HG03159 (cell line): Measurements from ENCODE around the gene WNT9A.

Experiments used
- ATAC-seq: cut with Tn5 transposase; IDR thresholded peaks from one replicate; pipeline ENCODE4 v1.9.1; 2021; ENCODE audit warnings: mild to moderate bottlenecking, moderate library complexity; ENCODE audit not compliant: unreplicated experiment

WNT9A gene

GRCh38 chr1:227954163-227954850 lies 6.6 kb upstream of the WNT9A start:
- ATAC-seq = no peak

GRCh38 chr1:227953022-227953412 lies 5.3 kb upstream of the WNT9A start:
- ATAC-seq = no peak

- no peak for ATAC-seq
Observed at GRCh38 chr1:227952374-227953021, 4.8 kb upstream of the WNT9A start.

GRCh38 chr1:227951624-227952373 lies 4.1 kb upstream of the WNT9A start:
- no peak for ATAC-seq

DNA sequence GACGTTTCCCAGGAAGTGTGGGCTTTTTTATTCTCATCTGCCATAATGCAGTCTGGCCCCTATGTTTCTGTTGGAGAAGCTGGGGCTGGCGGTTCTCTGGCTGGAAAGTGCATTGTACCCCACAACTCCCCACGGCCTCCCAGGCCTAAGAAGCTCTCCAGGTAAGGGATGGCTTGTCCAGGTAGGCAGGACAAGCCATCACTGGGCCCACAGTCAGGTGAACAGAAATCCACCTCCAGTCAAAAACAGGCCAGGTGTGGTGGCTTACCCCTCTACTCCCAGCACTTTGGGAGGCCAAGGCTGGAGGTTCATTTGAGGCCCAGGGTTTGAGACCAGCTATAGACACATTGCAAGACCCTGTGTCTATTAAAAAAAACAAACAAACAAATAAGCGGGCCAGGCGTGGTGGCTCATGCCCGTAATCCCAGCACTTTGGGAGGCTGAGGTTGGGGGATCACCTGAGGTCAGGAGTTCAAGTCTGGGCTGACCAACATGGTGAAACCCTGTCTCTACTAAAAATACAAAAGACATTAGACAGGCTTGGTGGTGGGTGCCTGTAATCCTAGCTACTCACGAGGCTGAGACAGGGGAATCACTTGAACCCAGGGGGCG lies 3.1 kb upstream of the WNT9A start:
- no peak for ATAC-seq

DNA sequence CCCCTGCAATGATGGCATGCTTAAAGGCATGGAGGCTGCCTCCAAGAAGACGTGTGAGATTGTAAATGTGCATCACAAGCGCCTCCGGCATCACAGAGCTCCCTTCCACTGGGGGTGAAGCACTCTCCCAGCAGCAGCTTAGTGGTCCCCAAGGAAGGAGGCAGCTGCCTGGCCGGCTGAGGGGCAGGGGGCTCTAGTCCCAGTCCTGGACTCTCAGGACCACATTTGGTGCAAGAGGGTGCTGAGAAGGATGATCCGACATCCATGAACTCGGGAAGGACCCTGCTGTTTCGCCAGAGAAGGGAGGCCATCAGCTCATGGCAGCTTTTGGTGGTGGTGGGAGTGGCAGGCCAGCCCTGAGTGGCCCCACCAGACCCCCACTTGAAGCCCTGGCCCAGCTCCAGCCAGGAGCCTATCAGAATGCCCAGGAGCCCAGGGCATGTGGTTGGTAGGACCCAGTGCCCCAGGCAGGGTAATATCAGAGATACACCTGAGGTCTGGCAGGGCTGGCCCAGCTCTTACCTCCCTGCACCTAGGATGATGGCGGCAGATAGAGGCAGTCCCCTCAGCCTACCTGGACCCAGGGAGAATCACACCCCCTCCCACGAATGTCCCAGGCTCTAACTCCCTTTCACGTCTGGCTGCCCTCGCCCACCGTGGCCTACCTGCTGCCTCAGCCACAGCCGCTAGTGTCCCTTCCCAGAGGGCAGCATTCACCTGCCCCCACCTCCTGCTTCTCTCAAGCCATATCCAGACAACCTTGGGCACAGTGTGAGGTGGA lies 2.4 kb upstream of the WNT9A start:
- ATAC-seq = no peak

DNA sequence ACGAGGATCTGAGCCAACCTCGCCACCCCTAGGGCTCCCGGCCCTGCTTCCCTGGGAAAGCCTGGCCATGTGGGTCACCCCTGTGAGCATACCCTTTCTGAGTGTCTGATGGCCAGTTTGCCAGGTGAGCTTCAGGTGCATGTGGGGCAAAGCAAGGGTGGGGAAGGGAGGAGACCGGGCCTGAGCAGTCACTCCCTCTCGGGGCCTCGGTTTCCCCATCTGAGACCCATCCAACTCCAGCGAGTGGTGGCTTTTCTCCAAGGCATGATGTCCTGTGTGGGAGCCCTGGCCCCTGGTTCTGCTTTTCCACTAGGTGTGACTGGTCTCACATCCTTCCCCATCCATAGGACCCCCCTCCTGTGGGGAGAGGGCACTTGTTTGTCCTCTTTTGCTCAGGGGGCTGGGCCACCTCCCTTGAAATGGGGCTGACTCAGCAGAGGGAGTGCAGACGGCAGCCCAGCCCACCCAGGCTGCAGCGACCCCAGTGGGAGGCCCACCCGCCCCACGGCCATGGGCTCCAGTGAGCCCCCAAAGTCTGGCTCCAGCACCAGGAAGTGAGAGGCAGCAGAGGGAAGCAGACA lies 1.7 kb upstream of the WNT9A start:
- no peak for ATAC-seq

GRCh38 chr1:227948493-227949260 lies 945 bp upstream of the WNT9A start:
- no peak for ATAC-seq

DNA sequence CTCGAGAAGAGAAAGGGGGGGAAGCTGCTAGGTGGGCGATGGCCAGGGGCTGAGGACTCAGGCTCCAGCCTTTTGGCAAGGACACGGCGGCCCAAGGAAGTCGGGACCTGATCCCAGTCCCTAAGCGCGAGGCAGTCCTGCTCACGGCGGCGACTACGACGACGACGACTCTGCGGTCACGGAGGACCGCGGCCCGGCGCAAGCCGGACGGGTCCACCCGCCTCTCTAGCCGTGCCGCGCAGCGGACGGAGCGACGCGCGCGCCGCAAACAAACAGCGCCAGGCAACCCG lies 401 bp downstream of the WNT9A start:
- ATAC-seq = no peak

GRCh38 chr1:227946624-227947385 lies 927 bp downstream of the WNT9A start:
- no peak for ATAC-seq

GRCh38 chr1:227945891-227946623 lies 1.7 kb downstream of the WNT9A start:
- no peak for ATAC-seq

DNA sequence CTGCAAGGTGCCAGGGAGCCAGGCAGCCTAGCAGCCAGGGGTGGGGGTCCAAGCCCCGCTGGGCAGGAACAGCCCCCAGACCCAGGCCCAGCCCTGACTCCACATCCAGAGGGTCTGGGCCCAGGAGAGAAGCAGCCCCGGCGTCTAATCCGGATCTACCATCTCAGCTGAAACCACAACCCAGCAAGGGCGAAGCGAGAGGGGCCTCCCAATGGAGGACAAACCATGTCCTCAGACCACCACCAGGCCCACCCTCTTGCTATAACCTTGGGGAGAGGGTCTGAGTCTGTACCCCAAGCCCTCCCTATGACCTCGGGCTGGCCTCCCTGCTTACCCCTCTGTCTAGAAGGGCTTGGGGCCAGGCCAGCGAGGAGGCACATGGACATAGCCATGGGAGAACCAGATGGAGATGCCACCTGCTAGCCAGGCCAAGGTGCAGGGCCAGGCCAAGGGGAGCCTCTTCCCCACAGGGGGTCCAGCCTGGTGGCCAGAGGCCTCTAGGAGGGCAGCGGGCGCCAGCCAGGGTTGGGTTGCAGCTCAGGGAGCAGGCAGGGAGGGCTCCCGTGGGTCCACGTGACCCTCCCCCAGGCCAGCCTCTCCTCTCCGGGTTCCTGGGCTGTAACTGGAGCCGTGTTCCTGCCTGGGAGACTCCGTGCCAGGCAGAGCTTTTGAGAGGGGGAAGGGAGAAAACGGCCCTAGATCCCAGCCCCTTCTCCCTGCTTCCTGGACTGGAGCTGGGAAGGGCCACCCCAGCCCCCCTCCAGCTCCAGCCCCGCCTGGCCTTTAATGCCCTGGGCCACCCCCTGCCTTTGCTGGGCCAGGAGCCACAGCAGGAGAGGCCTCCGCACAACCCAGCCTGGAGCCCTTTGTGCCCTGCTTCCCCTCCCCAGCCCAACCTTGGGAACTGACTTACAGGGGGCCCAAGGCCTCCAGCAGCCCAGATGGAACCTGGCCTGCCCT lies 2.5 kb downstream of the WNT9A start:
- no peak for ATAC-seq

GRCh38 chr1:227944090-227944930 lies 3.4 kb downstream of the WNT9A start:
- ATAC-seq = no peak

GRCh38 chr1:227943381-227944089 lies 4.2 kb downstream of the WNT9A start:
- no peak for ATAC-seq

GRCh38 chr1:227942716-227943261 lies 4.9 kb downstream of the WNT9A start:
- no peak for ATAC-seq
